SJCRH30 (cell line): ENCODE measurements around the gene PROSER3. TPM values are rescaled to one million over a fixed set of nuclear protein-coding genes. Genes with fewer than 3 reads are reported as not detected.
A peak's percentile ranks its signal among the peaks of the same experiment; 100 is the strongest.
"Not testable (repeated sequence)": the region's sequence is repeated elsewhere in the genome, so short reads cannot be mapped to it uniquely, and the experiment has no call there.

Experiments used
- DNase-seq, 2 experiments: peaks; one replicate each; pipeline ENCODE4 v3.0.0-alpha.2; 2015 to 2020
- H3K27ac ChIP-seq: fragments of 250-450 bp; sonication (Bioruptor Pico); 2 replicates; pipeline ENCODE4 v1.5.1; 2020; ENCODE audit warnings: mild to moderate bottlenecking, moderate library complexity
- H3K27me3 ChIP-seq: fragments of 250-450 bp; sonication (Bioruptor Pico); 2 replicates; pipeline ENCODE4 v1.5.1; 2020; ENCODE audit warnings: mild to moderate bottlenecking, moderate library complexity
- H3K36me3 ChIP-seq: fragments of 250-450 bp; sonication (Bioruptor Pico); 2 replicates; pipeline ENCODE4 v1.5.1; 2020; ENCODE audit warnings: mild to moderate bottlenecking, moderate library complexity
- H3K4me1 ChIP-seq: fragments of 250-450 bp; sonication (Bioruptor Pico); 2 replicates; pipeline ENCODE4 v1.5.1; 2020; ENCODE audit warnings: mild to moderate bottlenecking, moderate library complexity
- H3K4me3 ChIP-seq: fragments of 250-450 bp; sonication (Bioruptor Pico); 2 replicates; pipeline ENCODE4 v1.5.1; 2020; ENCODE audit warnings: mild to moderate bottlenecking, moderate library complexity
- H3K9me3 ChIP-seq: fragments of 250-450 bp; sonication (Bioruptor Pico); replicated peaks from 2 replicates; pipeline ENCODE4 v1.5.1; 2020; ENCODE audit warnings: mild to moderate bottlenecking, moderate library complexity
- total RNA-seq: library from RNA; depleted of rRNA; stranded (reverse); fragments of >200 nt; shearing (Covaris generic); gene quantifications from 2 replicates; pipeline ENCODE4 v1.2.3, GENCODE V29; 2014

The PROSER3 gene
- total RNA-seq, 1 experiment from 2014 or later = 11.1 TPM

- Histone ChIP-seq H3K27ac (peak overlapping the region; percentile 14; the same call in 1 of the 2 replicates), H3K4me3 (peak overlapping the region; percentile 68), H3K9me3 (no peaks in the 10 kb centered on the region), H3K27me3 (no peaks in the 10 kb centered on the region), H3K36me3 (peaks cover 18% of the 10 kb centered on the region), H3K4me1 (peaks cover 9% of the 10 kb centered on the region; the same call in 1 of the 2 replicates)
- peak; percentile 52 to 56 for DNase-seq
Measured at GRCh38 chr19:35718345-35719041, 39.5 kb upstream of the PROSER3 start.

- Histone ChIP-seq H3K4me3 (peak overlapping the region; percentile 68; the same call in 1 of the 2 replicates), H3K27ac (no peak overlapping the region), H3K27me3 (no peaks in the 10 kb centered on the region), H3K4me1 (peaks cover 9% of the 10 kb centered on the region; the same call in 1 of the 2 replicates), H3K36me3 (peaks cover 29% of the 10 kb centered on the region), H3K9me3 (no peaks in the 10 kb centered on the region)
- no peak for DNase-seq
Measured at GRCh38 chr19:35719402-35720162, 38.4 kb upstream of the PROSER3 start.

GRCh38 chr19:35720163-35720524 is 37.8 kb upstream of the PROSER3 start:
- Histone ChIP-seq H3K9me3 (no peaks in the 10 kb centered on the region), H3K4me1 (peaks cover 9% of the 10 kb centered on the region; the same call in 1 of the 2 replicates), H3K27me3 (no peaks in the 10 kb centered on the region), H3K4me3 (no peak overlapping the region), H3K36me3 (peaks cover 33% of the 10 kb centered on the region), H3K27ac (no peak overlapping the region)
- no peak for DNase-seq

- Histone ChIP-seq H3K4me3 (no peak overlapping the region), H3K27ac (no peak overlapping the region), H3K27me3 (no peaks in the 10 kb centered on the region), H3K9me3 (no peaks in the 10 kb centered on the region), H3K36me3 (peaks cover 39% of the 10 kb centered on the region), H3K4me1 (peaks cover 9% of the 10 kb centered on the region; the same call in 1 of the 2 replicates)
- no peak for DNase-seq
Measured at GRCh38 chr19:35720648-35721047, 37.3 kb upstream of the PROSER3 start.

GRCh38 chr19:35721374-35721773 is 36.6 kb upstream of the PROSER3 start:
- no peak for DNase-seq
- Histone ChIP-seq H3K4me1 (peaks cover 5% of the 10 kb centered on the region; the same call in 1 of the 2 replicates), H3K4me3 (no peak overlapping the region), H3K36me3 (peaks cover 46% of the 10 kb centered on the region), H3K27ac (no peak overlapping the region), H3K9me3 (no peaks in the 10 kb centered on the region), H3K27me3 (no peaks in the 10 kb centered on the region)

- Histone ChIP-seq H3K9me3 (no peaks in the 10 kb centered on the region), H3K27me3 (no peaks in the 10 kb centered on the region), H3K27ac (no peak overlapping the region), H3K4me1 (peaks cover 5% of the 10 kb centered on the region; the same call in 1 of the 2 replicates), H3K36me3 (peaks cover 54% of the 10 kb centered on the region), H3K4me3 (no peak overlapping the region)
- DNase-seq = no peak
Measured at GRCh38 chr19:35722461-35722860, 35.5 kb upstream of the PROSER3 start.

GRCh38 chr19:35722897-35723296 is 35.1 kb upstream of the PROSER3 start:
- H3K27me3 ChIP-seq = no peaks in the 10 kb centered on the region

GRCh38 chr19:35723671-35724070 is 34.3 kb upstream of the PROSER3 start:
- peaks cover 66% of the 10 kb centered on the region for H3K36me3 ChIP-seq
- H3K27me3 ChIP-seq = no peaks in the 10 kb centered on the region
- no peak for DNase-seq
- no peak overlapping the region for H3K4me3 ChIP-seq
- H3K4me1 ChIP-seq = peaks cover 5% of the 10 kb centered on the region; the same call in 1 of the 2 replicates
- no peaks in the 10 kb centered on the region for H3K9me3 ChIP-seq
- H3K27ac ChIP-seq = no peak overlapping the region

More at GRCh38 chr19:35722897-35723296, 35.1 kb upstream of the PROSER3 start:
- Histone ChIP-seq H3K4me1 (peaks cover 5% of the 10 kb centered on the region; the same call in 1 of the 2 replicates), H3K36me3 (peaks cover 58% of the 10 kb centered on the region), H3K4me3 (no peak overlapping the region), H3K9me3 (no peaks in the 10 kb centered on the region), H3K27ac (no peak overlapping the region)
- DNase-seq = no peak

- not testable (repeated sequence) for H3K4me1 ChIP-seq, H3K27me3 ChIP-seq, DNase-seq, H3K4me3 ChIP-seq, H3K27ac ChIP-seq, H3K9me3 ChIP-seq
- peaks cover 70% of the 10 kb centered on the region for H3K36me3 ChIP-seq
Measured at GRCh38 chr19:35724132-35724531, 33.8 kb upstream of the PROSER3 start.

- H3K9me3 ChIP-seq = no peaks in the 10 kb centered on the region
- peaks cover 75% of the 10 kb centered on the region for H3K36me3 ChIP-seq
- H3K4me3 ChIP-seq = no peak overlapping the region
- no peaks in the 10 kb centered on the region for H3K4me1 ChIP-seq
- no peaks in the 10 kb centered on the region for H3K27me3 ChIP-seq
- DNase-seq = no peak
- no peak overlapping the region for H3K27ac ChIP-seq
Measured at GRCh38 chr19:35724560-35724959, 33.4 kb upstream of the PROSER3 start.

GRCh38 chr19:35725216-35725861 is 32.6 kb upstream of the PROSER3 start:
- Histone ChIP-seq H3K27me3 (no peaks in the 10 kb centered on the region), H3K36me3 (peaks cover 82% of the 10 kb centered on the region), H3K27ac (no peak overlapping the region), H3K9me3 (no peaks in the 10 kb centered on the region), H3K4me3 (no peak overlapping the region), H3K4me1 (no peaks in the 10 kb centered on the region)
- DNase-seq = no peak

- H3K4me1 ChIP-seq = no peaks in the 10 kb centered on the region
- H3K9me3 ChIP-seq = no peaks in the 10 kb centered on the region
- DNase-seq = no peak
- H3K36me3 ChIP-seq = peaks cover 93% of the 10 kb centered on the region
- H3K27ac ChIP-seq = no peak overlapping the region
- H3K4me3 ChIP-seq = no peak overlapping the region
- H3K27me3 ChIP-seq = no peaks in the 10 kb centered on the region
Measured at GRCh38 chr19:35727053-35727955, 30.7 kb upstream of the PROSER3 start.

GRCh38 chr19:35727956-35728706 is 29.8 kb upstream of the PROSER3 start:
- Histone ChIP-seq H3K4me3 (no peak overlapping the region), H3K4me1 (no peaks in the 10 kb centered on the region), H3K9me3 (no peaks in the 10 kb centered on the region), H3K27me3 (no peaks in the 10 kb centered on the region), H3K27ac (no peak overlapping the region), H3K36me3 (peaks cover 92% of the 10 kb centered on the region)
- DNase-seq = no peak
